ENCODE results near the gene TOR1B.
"Not testable (repeated sequence)": the region's sequence is repeated elsewhere in the genome, so short reads cannot be mapped to it uniquely, and the experiment has no call there.

The TOR1B gene

GRCh38 chr9:129776938-129777768 lies 25.8 kb upstream of the TOR1B start:
- DNase-seq, result peak; percentile 9

- DNase-seq, result no peak
These were observed 25.2 kb upstream of the TOR1B start for GRCh38 chr9:129777769-129778130.

GRCh38 chr9:129778469-129778868 lies 24.5 kb upstream of the TOR1B start:
- no peak for DNase-seq

GRCh38 chr9:129779560-129780190 lies 23.3 kb upstream of the TOR1B start:
- no peak for DNase-seq

- DNase-seq, result no peak
These were observed 21.9 kb upstream of the TOR1B start for GRCh38 chr9:129781131-129781530.

GRCh38 chr9:129781981-129782380 lies 21.0 kb upstream of the TOR1B start:
- DNase-seq, result no peak

- DNase-seq, result peak; percentile 71
These were observed 19.2 kb upstream of the TOR1B start for GRCh38 chr9:129783516-129784361.

GRCh38 chr9:129784970-129785369 lies 18.0 kb upstream of the TOR1B start:
- not testable (repeated sequence) for DNase-seq

- DNase-seq, result no peak
These were observed 17.1 kb upstream of the TOR1B start for GRCh38 chr9:129785866-129786265.

- DNase-seq, result no peak
These were observed 16.5 kb upstream of the TOR1B start for GRCh38 chr9:129786481-129786880.

GRCh38 chr9:129794549-129794948 lies 8.4 kb upstream of the TOR1B start:
- DNase-seq, result no peak

GRCh38 chr9:129796029-129796428 lies 7.0 kb upstream of the TOR1B start:
- DNase-seq, result not testable (repeated sequence)

- no peak for DNase-seq
These were observed 4.0 kb upstream of the TOR1B start for GRCh38 chr9:129798973-129799372.

GRCh38 chr9:129801504-129801903 lies 1.5 kb upstream of the TOR1B start:
- DNase-seq, result no peak

- no peak for DNase-seq
These were observed 684 bp downstream of the TOR1B start for GRCh38 chr9:129803676-129804060.

GRCh38 chr9:129806061-129806460 lies 3.1 kb downstream of the TOR1B start:
- no peak for DNase-seq

- no peak for DNase-seq
These were observed 6.4 kb downstream of the TOR1B start for GRCh38 chr9:129809346-129809745.

- DNase-seq, result no peak
These were observed 7.1 kb downstream of the TOR1B start for GRCh38 chr9:129810116-129810515.

GRCh38 chr9:129810788-129811187 lies 7.8 kb downstream of the TOR1B start:
- DNase-seq, result no peak

- DNase-seq, result no peak
These were observed 9.0 kb downstream of the TOR1B start for GRCh38 chr9:129811967-129812363.

- no peak for DNase-seq
These were observed 9.4 kb downstream of the TOR1B start for GRCh38 chr9:129812385-129812784.

GRCh38 chr9:129813661-129814060 lies 10.7 kb downstream of the TOR1B start:
- no peak for DNase-seq

GRCh38 chr9:129814432-129815223 lies 11.6 kb downstream of the TOR1B start:
- no peak for DNase-seq
